HEK293 (cell line): Measurements from ENCODE around the gene PLCD1.

ENCODE experiments used
- CTCF ChIA-PET: fragments of 350-600 bp; formaldehyde crosslinking; extraction: SDS; loops from one replicate; lab custom pipeline; 2021; ENCODE audit warnings: antibody characterized with exemption; lab: Yijun Ruan, JAX
- POLR2A ChIA-PET: fragments of 300-600 bp; formaldehyde crosslinking; extraction: SDS; loops from one replicate; lab custom pipeline; 2020; ENCODE audit warnings: antibody characterized with exemption, inconsistent platforms; lab: Yijun Ruan, JAX
- H3K27ac ChIP-seq: fragments of 200-500 bp; sonication (Bioruptor generic); 2 replicates; pipeline ENCODE4 v1.5.1; 2014; ENCODE audit warnings: low read depth, low read length, control low read depth, inconsistent platforms; ENCODE audit errors: extremely low read depth
- H3K36me3 ChIP-seq, 2 experiments: fragments of 200-500 bp in 1 of 2; sonication (Bioruptor generic) in 1 of 2; 1 replicate in 1 of 2; 2 replicates in 1 of 2; pipeline ENCODE4 v1.5.1; 2014 to 2017; ENCODE audit warnings: inconsistent platforms in 2 of 2, low read length in 2 of 2; ENCODE audit not compliant: control insufficient read depth in 2 of 2, insufficient read depth in 1 of 2
- H3K4me1 ChIP-seq: fragments of 200-500 bp; sonication (Bioruptor generic); 2 replicates; pipeline ENCODE4 v1.5.1; 2014; ENCODE audit warnings: mild to moderate bottlenecking, low read length, inconsistent platforms; ENCODE audit not compliant: control insufficient read depth, insufficient read depth
- H3K4me3 ChIP-seq: 2 replicates; pipeline ENCODE4 v1.5.1; 2011; ENCODE audit warnings: low read depth, mild to moderate bottlenecking, control low read depth, low read length, moderate library complexity
- H3K9me3 ChIP-seq: fragments of 200-500 bp; sonication (Bioruptor generic); 2 replicates; pipeline ENCODE4 v1.5.1; 2014; ENCODE audit warnings: low read depth, low read length, inconsistent platforms; ENCODE audit not compliant: control insufficient read depth, insufficient read depth
- ATF2 ChIP-seq: fragments of 450-650 bp; formaldehyde crosslinking; IDR thresholded peaks from 2 replicates; pipeline ENCODE4 v1.5.1; 2016; ENCODE audit warnings: missing biosample characterization, missing genetic modification characterization, low read depth
- RBAK ChIP-seq: fragments of 450-650 bp; formaldehyde crosslinking; IDR thresholded peaks from 2 replicates; pipeline ENCODE4 v1.5.1; 2016; ENCODE audit warnings: missing biosample characterization, missing genetic modification characterization
- SALL2 ChIP-seq: fragments of 450-650 bp; formaldehyde crosslinking; IDR thresholded peaks from 2 replicates; pipeline ENCODE4 v1.5.0; 2017; ENCODE audit warnings: missing biosample characterization, mild to moderate bottlenecking, missing genetic modification characterization, borderline replicate concordance
- YY1 ChIP-seq: fragments of 450-650 bp; formaldehyde crosslinking; IDR thresholded peaks from 2 replicates; pipeline ENCODE4 v1.5.1; 2018; ENCODE audit warnings: missing biosample characterization, missing genetic modification characterization
- ZBTB17 ChIP-seq: fragments of 450-650 bp; formaldehyde crosslinking; IDR thresholded peaks from 2 replicates; pipeline ENCODE4 v1.5.1; 2016; ENCODE audit warnings: missing biosample characterization, missing genetic modification characterization
- ZBTB21 ChIP-seq: fragments of 450-650 bp; formaldehyde crosslinking; IDR thresholded peaks from 2 replicates; pipeline ENCODE4 v1.5.1; 2017; ENCODE audit warnings: missing biosample characterization, missing genetic modification characterization
- ZBTB6 ChIP-seq: fragments of 450-650 bp; formaldehyde crosslinking; IDR thresholded peaks from 2 replicates; pipeline ENCODE4 v1.5.1; 2017; ENCODE audit warnings: missing biosample characterization, missing genetic modification characterization
- ZIC2 ChIP-seq: fragments of 450-650 bp; formaldehyde crosslinking; IDR thresholded peaks from 2 replicates; pipeline ENCODE4 v1.5.1; 2016; ENCODE audit warnings: missing biosample characterization, missing genetic modification characterization
- ZNF114 ChIP-seq: fragments of 450-650 bp; formaldehyde crosslinking; IDR thresholded peaks from 2 replicates; pipeline ENCODE4 v1.5.0; 2017; ENCODE audit warnings: missing biosample characterization, missing genetic modification characterization
- ZNF121 ChIP-seq: fragments of 450-650 bp; formaldehyde crosslinking; IDR thresholded peaks from 2 replicates; pipeline ENCODE4 v1.5.1; 2016; ENCODE audit warnings: missing biosample characterization, missing genetic modification characterization
- ZNF133 ChIP-seq: fragments of 450-650 bp; formaldehyde crosslinking; IDR thresholded peaks from 2 replicates; pipeline ENCODE4 v1.5.1; 2016; ENCODE audit warnings: missing biosample characterization, missing genetic modification characterization
- ZNF148 ChIP-seq: fragments of 450-650 bp; formaldehyde crosslinking; IDR thresholded peaks from 2 replicates; pipeline ENCODE4 v1.5.0; 2017; ENCODE audit warnings: missing biosample characterization, missing genetic modification characterization, borderline replicate concordance
- ZNF155 ChIP-seq: fragments of 450-650 bp; formaldehyde crosslinking; IDR thresholded peaks from 2 replicates; pipeline ENCODE4 v1.5.1; 2016; ENCODE audit warnings: missing biosample characterization, missing genetic modification characterization
- ZNF214 ChIP-seq: fragments of 450-650 bp; formaldehyde crosslinking; IDR thresholded peaks from 2 replicates; pipeline ENCODE4 v1.5.1; 2017; ENCODE audit warnings: missing biosample characterization, mild to moderate bottlenecking, missing genetic modification characterization, borderline replicate concordance
- ZNF488 ChIP-seq: fragments of 450-650 bp; formaldehyde crosslinking; IDR thresholded peaks from 2 replicates; pipeline ENCODE4 v1.5.1; 2016; ENCODE audit warnings: missing biosample characterization, missing genetic modification characterization
- ZNF501 ChIP-seq: fragments of 450-650 bp; formaldehyde crosslinking; IDR thresholded peaks from 2 replicates; pipeline ENCODE4 v1.5.1; 2016; ENCODE audit warnings: missing biosample characterization, missing genetic modification characterization
- ZNF514 ChIP-seq: fragments of 450-650 bp; formaldehyde crosslinking; IDR thresholded peaks from 2 replicates; pipeline ENCODE4 v1.5.1; 2016; ENCODE audit warnings: missing biosample characterization, missing genetic modification characterization
- ZNF544 ChIP-seq: fragments of 450-650 bp; formaldehyde crosslinking; IDR thresholded peaks from 2 replicates; pipeline ENCODE4 v1.5.0; 2017; ENCODE audit warnings: missing biosample characterization, missing genetic modification characterization
- ZNF549 ChIP-seq: fragments of 450-650 bp; IDR thresholded peaks from 2 replicates; pipeline ENCODE4 v1.5.1; 2018; ENCODE audit warnings: missing biosample characterization, missing genetic modification characterization, mild to moderate bottlenecking, inconsistent platforms, moderate library complexity
- ZNF585B ChIP-seq: fragments of 450-650 bp; formaldehyde crosslinking; IDR thresholded peaks from 2 replicates; pipeline ENCODE4 v1.5.1; 2016; ENCODE audit warnings: missing biosample characterization, missing genetic modification characterization
- ZNF645 ChIP-seq: fragments of 450-650 bp; formaldehyde crosslinking; IDR thresholded peaks from 2 replicates; pipeline ENCODE4; 2016; ENCODE audit warnings: missing biosample characterization, missing genetic modification characterization
- ZNF76 ChIP-seq: fragments of 450-650 bp; formaldehyde crosslinking; IDR thresholded peaks from 2 replicates; pipeline ENCODE4; 2016; ENCODE audit warnings: low read depth, missing biosample characterization, missing genetic modification characterization, borderline replicate concordance
- ZNF785 ChIP-seq: fragments of 450-650 bp; formaldehyde crosslinking; IDR thresholded peaks from 2 replicates; pipeline ENCODE4 v1.5.1; 2016; ENCODE audit warnings: missing biosample characterization, missing genetic modification characterization
- ZNF791 ChIP-seq: fragments of 450-650 bp; formaldehyde crosslinking; IDR thresholded peaks from 2 replicates; pipeline ENCODE4 v1.5.1; 2016; ENCODE audit warnings: missing biosample characterization, missing genetic modification characterization
- ZSCAN30 ChIP-seq: fragments of 450-650 bp; IDR thresholded peaks from 2 replicates; pipeline ENCODE4 v1.5.1; 2018; ENCODE audit warnings: missing biosample characterization, mild to moderate bottlenecking, missing genetic modification characterization, moderate library complexity
- ZSCAN5A ChIP-seq: fragments of 450-650 bp; formaldehyde crosslinking; IDR thresholded peaks from 2 replicates; pipeline ENCODE4 v1.5.1; 2016; ENCODE audit warnings: missing biosample characterization, missing genetic modification characterization

Gene PLCD1

GRCh38 chr3:38008191-38008701, 21.2 kb downstream of the PLCD1 start:
- no peak for TF ChIP-seq ZNF645 (tag by site-specific recombination)
- no peak for TF ChIP-seq ZNF155 (tag by site-specific recombination)
- TF ChIP-seq ZIC2 (tag by site-specific recombination), result no peak
- TF ChIP-seq ZNF76 (tag by site-specific recombination), result no peak
- no peak for TF ChIP-seq ZNF791 (tag by site-specific recombination)
- TF ChIP-seq ZNF514 (tag by site-specific recombination), result no peak
- no peak for TF ChIP-seq ZNF544
- TF ChIP-seq ZNF133 (tag by site-specific recombination), result no peak
- TF ChIP-seq, all 188 proteins: peak for 0
- Histone ChIP-seq H3K36me3 (peaks cover 0 to 4% of the 10 kb centered on the region in 2 experiments; a peak in 1 of 3 replicates), H3K9me3 (no peaks in the 10 kb centered on the region), H3K4me3 (no peak overlapping the region), H3K27ac (no peak overlapping the region), H3K4me1 (no peaks in the 10 kb centered on the region)
- ChIA-PET POLR2A (no interaction called here), CTCF (no interaction called here)

- Histone ChIP-seq H3K4me3 (no peak overlapping the region), H3K36me3 (peaks cover 0 to 4% of the 10 kb centered on the region in 2 experiments; a peak in 1 of 3 replicates), H3K27ac (no peak overlapping the region), H3K9me3 (no peaks in the 10 kb centered on the region), H3K4me1 (no peaks in the 10 kb centered on the region)
- ChIA-PET CTCF (interaction anchor here (0.7 kb wide), 1 partner anchor 11 kb away, joined by 3 read pairs; no protein-coding TSS in a partner anchor), POLR2A (no interaction called here)
- no peak for TF ChIP-seq ZBTB21 (tag by site-specific recombination)
- TF ChIP-seq ZNF785, result no peak
- TF ChIP-seq ZNF214 (tag by site-specific recombination), result no peak
- TF ChIP-seq ZSCAN30, result no peak
- no peak for TF ChIP-seq ZNF488 (tag by site-specific recombination)
- no peak for TF ChIP-seq ZNF514 (tag by site-specific recombination)
- TF ChIP-seq ZNF549 (tag by site-specific recombination), result no peak
- no peak for TF ChIP-seq RBAK (tag by site-specific recombination)
- no peak for TF ChIP-seq ZNF148 (tag by site-specific recombination)
- no peak for TF ChIP-seq ZNF501
- TF ChIP-seq ZNF121 (tag by site-specific recombination), result no peak
- no peak for TF ChIP-seq ZBTB6 (tag by site-specific recombination)
- no peak for TF ChIP-seq ZNF585B
- TF ChIP-seq ATF2, result no peak
- no peak for TF ChIP-seq ZNF114 (tag by site-specific recombination)
- TF ChIP-seq YY1 (tag by site-specific recombination), result no peak
- no peak for TF ChIP-seq ZSCAN5A
- no peak for TF ChIP-seq SALL2 (tag by site-specific recombination)
- no peak for TF ChIP-seq ZBTB17 (tag by site-specific recombination)
Observed at GRCh38 chr3:38007754-38008090, 21.7 kb downstream of the PLCD1 start.
